Chondrocyte (in vitro differentiated cells): ENCODE measurements around the gene NTF3. TPM values are rescaled to one million over a fixed set of nuclear protein-coding genes. Genes with fewer than 3 reads are reported as not detected.

Source experiments
- DNase-seq: peaks from one replicate; pipeline ENCODE4 v3.0.0; 2021; ENCODE audit warnings: mixed read lengths, low spot score
- H3K27ac Mint-ChIP-seq: one replicate; pipeline ENCODE4 v1.8.0; 2021; ENCODE audit warnings: mild to moderate bottlenecking, moderate library complexity, mixed read lengths; ENCODE audit not compliant: unreplicated experiment
- H3K27me3 Mint-ChIP-seq: 2 replicates; pipeline ENCODE4 v1.8.0; 2021; ENCODE audit warnings: low read depth, mixed read lengths
- H3K36me3 Mint-ChIP-seq: 2 replicates; pipeline ENCODE4 v1.8.0; 2021; ENCODE audit warnings: low read depth, mixed read lengths
- H3K4me1 Mint-ChIP-seq: 2 replicates; pipeline ENCODE4 v1.8.0; 2021; ENCODE audit warnings: low read depth, mild to moderate bottlenecking, mixed read lengths
- H3K4me3 Mint-ChIP-seq: one replicate; pipeline ENCODE4 v1.8.0; 2021; ENCODE audit warnings: mild to moderate bottlenecking, moderate library complexity, mixed read lengths; ENCODE audit not compliant: unreplicated experiment
- H3K9me3 Mint-ChIP-seq: 2 replicates; pipeline ENCODE4 v1.8.0; 2021; ENCODE audit warnings: low read depth, mixed read lengths
- total RNA-seq: library from RNA; stranded (reverse); gene quantifications from 3 replicates; pipeline ENCODE4 v1.2.1, GENCODE V29; 2021
- TF ChIP-seq, protein P1 (sequence below): fragments of 200-600 bp; sonication (generic); IDR thresholded peaks from 2 replicates; pipeline ENCODE4 v1.5.0; 2021; ENCODE audit warnings: antibody characterized with exemption, mild to moderate bottlenecking, moderate library complexity

Gene NTF3
- total RNA-seq, 1 donor from 2014 or later: 2.5 TPM

DNA sequence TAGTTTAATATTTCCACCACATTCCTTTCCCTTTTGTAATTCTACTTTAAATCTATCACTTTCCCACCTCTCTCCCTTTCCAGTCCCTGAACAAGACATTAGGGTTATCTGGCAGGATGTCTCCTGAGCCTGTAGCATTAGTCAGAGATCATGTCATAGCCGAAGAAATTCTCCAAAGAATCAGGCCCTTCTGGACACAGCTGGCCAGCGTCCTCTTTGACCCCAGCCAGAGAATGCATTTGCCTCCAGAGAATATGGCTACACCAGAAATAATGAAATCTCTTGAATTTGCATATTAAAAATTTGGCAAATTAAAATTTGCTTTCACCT, 56.7 kb downstream of the NTF3 start:
- peaks cover 2% of the 10 kb centered on the region for H3K36me3 Mint-ChIP-seq
- H3K4me3 Mint-ChIP-seq: no peak overlapping the region
- no peak overlapping the region for H3K27ac Mint-ChIP-seq
- H3K27me3 Mint-ChIP-seq: no peaks in the 10 kb centered on the region
- H3K9me3 Mint-ChIP-seq: no peaks in the 10 kb centered on the region
- DNase-seq: no peak
- TF ChIP-seq, protein P1, sequence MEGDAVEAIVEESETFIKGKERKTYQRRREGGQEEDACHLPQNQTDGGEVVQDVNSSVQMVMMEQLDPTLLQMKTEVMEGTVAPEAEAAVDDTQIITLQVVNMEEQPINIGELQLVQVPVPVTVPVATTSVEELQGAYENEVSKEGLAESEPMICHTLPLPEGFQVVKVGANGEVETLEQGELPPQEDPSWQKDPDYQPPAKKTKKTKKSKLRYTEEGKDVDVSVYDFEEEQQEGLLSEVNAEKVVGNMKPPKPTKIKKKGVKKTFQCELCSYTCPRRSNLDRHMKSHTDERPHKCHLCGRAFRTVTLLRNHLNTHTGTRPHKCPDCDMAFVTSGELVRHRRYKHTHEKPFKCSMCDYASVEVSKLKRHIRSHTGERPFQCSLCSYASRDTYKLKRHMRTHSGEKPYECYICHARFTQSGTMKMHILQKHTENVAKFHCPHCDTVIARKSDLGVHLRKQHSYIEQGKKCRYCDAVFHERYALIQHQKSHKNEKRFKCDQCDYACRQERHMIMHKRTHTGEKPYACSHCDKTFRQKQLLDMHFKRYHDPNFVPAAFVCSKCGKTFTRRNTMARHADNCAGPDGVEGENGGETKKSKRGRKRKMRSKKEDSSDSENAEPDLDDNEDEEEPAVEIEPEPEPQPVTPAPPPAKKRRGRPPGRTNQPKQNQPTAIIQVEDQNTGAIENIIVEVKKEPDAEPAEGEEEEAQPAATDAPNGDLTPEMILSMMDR: no peak
- peaks cover 25% of the 10 kb centered on the region for H3K4me1 Mint-ChIP-seq

DNA sequence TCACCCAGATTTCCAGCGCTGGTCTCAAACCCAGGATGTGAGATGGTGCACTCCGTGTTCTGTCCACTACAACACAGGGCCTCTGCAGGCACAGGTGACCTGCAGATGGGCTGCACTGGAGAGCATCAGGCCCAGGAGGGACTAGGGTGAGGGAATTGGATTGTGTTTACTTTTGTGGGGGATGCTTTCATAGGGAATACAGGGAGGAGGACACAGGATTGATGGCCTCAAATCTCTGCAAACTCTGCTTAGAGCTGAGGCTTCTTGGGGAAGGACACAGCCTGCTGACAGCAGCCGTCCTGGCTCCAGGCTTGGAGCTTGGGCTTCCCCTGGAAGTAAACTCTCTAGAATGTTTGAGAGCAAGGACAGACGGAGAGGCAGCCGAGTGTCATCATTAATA, 57.1 kb downstream of the NTF3 start:
- peaks cover 25% of the 10 kb centered on the region for H3K4me1 Mint-ChIP-seq
- H3K36me3 Mint-ChIP-seq: peaks cover 2% of the 10 kb centered on the region
- H3K4me3 Mint-ChIP-seq: no peak overlapping the region
- DNase-seq: no peak
- TF ChIP-seq, protein P1: no peak
- H3K27ac Mint-ChIP-seq: peak overlapping the region; percentile 35
- H3K9me3 Mint-ChIP-seq: no peaks in the 10 kb centered on the region
- no peaks in the 10 kb centered on the region for H3K27me3 Mint-ChIP-seq

DNA sequence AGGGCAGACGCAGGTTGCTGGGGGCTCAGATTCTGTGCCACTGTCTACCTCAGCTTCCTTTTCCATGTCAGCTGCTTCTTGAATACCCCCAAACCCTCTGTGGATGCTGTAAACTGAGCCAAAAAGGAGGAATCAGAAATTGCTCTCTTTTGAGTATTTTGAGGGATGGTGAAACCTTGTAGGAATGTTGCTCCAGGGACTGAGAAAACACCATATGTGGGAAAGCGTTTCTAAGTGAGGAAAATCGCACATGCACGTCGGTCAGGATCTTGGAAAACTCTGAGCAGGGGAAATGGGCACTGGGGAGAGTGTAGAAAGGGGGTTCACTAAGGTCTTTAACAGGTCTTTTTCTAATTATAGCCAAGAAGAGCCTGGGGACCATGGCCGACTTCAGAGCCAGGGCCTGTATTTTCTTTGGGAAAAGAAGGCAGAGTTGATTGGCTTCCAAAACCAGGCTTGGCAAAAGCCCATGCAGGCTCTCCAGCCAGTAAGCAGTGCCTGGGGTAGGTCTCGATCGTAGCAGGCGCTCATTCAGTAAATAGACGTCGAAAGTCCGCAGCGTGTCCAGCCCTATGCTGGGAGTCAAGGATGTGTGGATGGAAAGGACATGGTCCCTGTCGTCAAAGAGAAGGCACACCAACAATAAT, 58.0 kb downstream of the NTF3 start:
- Mint-ChIP-seq H3K27ac (peak overlapping the region; percentile 30), H3K4me1 (peaks cover 25% of the 10 kb centered on the region), H3K4me3 (no peak overlapping the region), H3K9me3 (no peaks in the 10 kb centered on the region), H3K36me3 (peaks cover 3% of the 10 kb centered on the region), H3K27me3 (no peaks in the 10 kb centered on the region)
- DNase-seq: no peak
- TF ChIP-seq, protein P1: no peak

DNA sequence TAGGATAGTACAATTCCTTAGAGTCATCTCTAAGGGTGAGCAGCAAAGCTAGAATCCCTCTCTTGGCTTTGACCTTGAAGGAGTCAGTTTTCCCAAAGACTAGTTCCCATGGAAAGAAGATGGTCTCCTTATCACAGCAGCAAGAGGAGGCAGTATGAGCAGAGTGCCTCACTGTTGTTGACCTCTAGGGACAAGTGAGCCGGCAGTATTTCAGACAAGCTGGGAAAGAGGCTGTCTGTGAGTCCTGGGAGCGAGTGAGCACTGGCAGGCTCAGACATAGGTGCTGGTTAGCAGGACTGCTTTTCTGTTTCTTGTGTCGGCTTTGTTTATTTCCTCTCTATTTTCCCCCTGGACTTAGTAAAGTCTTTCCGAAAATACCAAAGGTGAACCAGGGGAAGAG, 60.7 kb downstream of the NTF3 start:
- H3K4me1 Mint-ChIP-seq: peaks cover 25% of the 10 kb centered on the region
- H3K27ac Mint-ChIP-seq: no peak overlapping the region
- H3K9me3 Mint-ChIP-seq: no peaks in the 10 kb centered on the region
- no peak overlapping the region for H3K4me3 Mint-ChIP-seq
- H3K36me3 Mint-ChIP-seq: peaks cover 3% of the 10 kb centered on the region
- DNase-seq: no peak
- H3K27me3 Mint-ChIP-seq: no peaks in the 10 kb centered on the region
- TF ChIP-seq, protein P1: no peak

DNA sequence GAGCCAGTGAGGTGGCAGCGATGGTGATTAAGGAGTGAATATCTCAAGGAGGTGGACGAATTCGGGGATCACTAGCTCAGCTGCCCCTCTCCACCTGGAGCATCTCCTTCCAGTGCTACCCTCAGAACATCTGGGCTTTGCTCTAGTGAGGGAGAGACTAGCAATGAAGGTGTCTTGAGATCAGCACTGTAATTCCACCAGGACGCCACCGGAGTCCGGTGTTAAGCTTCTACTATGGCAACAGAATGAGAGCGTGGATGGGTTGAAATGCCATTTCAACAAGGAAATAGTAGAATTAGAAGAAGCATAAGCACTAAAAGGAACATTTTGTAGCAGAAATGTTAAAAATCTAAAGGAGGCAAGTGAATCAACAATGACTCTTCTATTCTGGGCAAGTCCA, 61.1 kb downstream of the NTF3 start:
- Mint-ChIP-seq H3K36me3 (peaks cover 3% of the 10 kb centered on the region), H3K27me3 (no peaks in the 10 kb centered on the region), H3K27ac (no peak overlapping the region), H3K4me3 (no peak overlapping the region), H3K9me3 (no peaks in the 10 kb centered on the region), H3K4me1 (peaks cover 21% of the 10 kb centered on the region)
- DNase-seq: no peak
- TF ChIP-seq, protein P1: peak; percentile 20
